ENCODE data around the gene PLIN3. TPM values are rescaled to one million over a fixed set of nuclear protein-coding genes. Genes with fewer than 3 reads are reported as not detected.
A peak's percentile ranks its signal among the peaks of the same experiment; 100 is the strongest.

The PLIN3 gene
- total RNA-seq, 1 donor from 2014 or later = 49.8 TPM

GRCh38 chr19:4911786-4912672, 44.6 kb upstream of the PLIN3 start:
- peak; percentile 99 for DNase-seq (ENCODE audit: low read depth)
- no peaks in the 10 kb centered on the region for H3K27me3 ChIP-seq (ENCODE audit: control insufficient read depth, insufficient read depth, low read length)

GRCh38 chr19:4911314-4911713, 43.8 kb upstream of the PLIN3 start:
- no peak overlapping the region for H3K4me3 ChIP-seq (ENCODE audit: low read depth, low read length)
- no peaks in the 10 kb centered on the region for H3K36me3 ChIP-seq (ENCODE audit: control insufficient read depth, insufficient read depth, low read length)
- H3K27me3 ChIP-seq (ENCODE audit: control insufficient read depth, insufficient read depth, low read length) = no peaks in the 10 kb centered on the region
- DNase-seq (ENCODE audit: low read depth) = no peak
- no peak for TF ChIP-seq CTCF (IDR thresholded peaks at IDR 0.05; ENCODE audit: insufficient read depth, low read length, severe bottlenecking)
- FAIRE-seq = no peak

More at GRCh38 chr19:4911786-4912672, 44.6 kb upstream of the PLIN3 start:
- no peak overlapping the region for H3K4me3 ChIP-seq (ENCODE audit: low read depth, low read length)
- TF ChIP-seq CTCF (IDR thresholded peaks at IDR 0.05; ENCODE audit: insufficient read depth, low read length, severe bottlenecking) = peak; percentile 68
- peak; percentile 99 for FAIRE-seq
- no peaks in the 10 kb centered on the region for H3K36me3 ChIP-seq (ENCODE audit: control insufficient read depth, insufficient read depth, low read length)

- DNase-seq (ENCODE audit: low read depth) (peak; percentile 18), FAIRE-seq (peak; percentile 23)
- H3K27me3 ChIP-seq (ENCODE audit: control insufficient read depth, insufficient read depth, low read length) = no peaks in the 10 kb centered on the region
- H3K36me3 ChIP-seq (ENCODE audit: control insufficient read depth, insufficient read depth, low read length) = no peaks in the 10 kb centered on the region
- TF ChIP-seq CTCF (IDR thresholded peaks at IDR 0.05; ENCODE audit: insufficient read depth, low read length, severe bottlenecking) = no peak
- peak overlapping the region; percentile 63 for H3K4me3 ChIP-seq (ENCODE audit: low read depth, low read length)
Observed at GRCh38 chr19:4910594-4911281, 43.3 kb upstream of the PLIN3 start.

- Histone ChIP-seq H3K36me3 (ENCODE audit: control insufficient read depth, insufficient read depth, low read length) (no peaks in the 10 kb centered on the region), H3K27me3 (ENCODE audit: control insufficient read depth, insufficient read depth, low read length) (no peaks in the 10 kb centered on the region), H3K4me3 (ENCODE audit: low read depth, low read length) (peak overlapping the region; percentile 63)
- peak; percentile 63 for DNase-seq (ENCODE audit: low read depth)
- FAIRE-seq = no peak
- no peak for TF ChIP-seq CTCF (IDR thresholded peaks at IDR 0.05; ENCODE audit: insufficient read depth, low read length, severe bottlenecking)
Observed at GRCh38 chr19:4909897-4910593, 42.6 kb upstream of the PLIN3 start.

- no peaks in the 10 kb centered on the region for H3K27me3 ChIP-seq (ENCODE audit: control insufficient read depth, insufficient read depth, low read length)
- FAIRE-seq = no peak
- no peaks in the 10 kb centered on the region for H3K36me3 ChIP-seq (ENCODE audit: control insufficient read depth, insufficient read depth, low read length)
- no peak for TF ChIP-seq CTCF (IDR thresholded peaks at IDR 0.05; ENCODE audit: insufficient read depth, low read length, severe bottlenecking)
- peak within 1 kb of the TSS; percentile 63 for H3K4me3 ChIP-seq (ENCODE audit: low read depth, low read length)
- no peak for DNase-seq (ENCODE audit: low read depth)
Observed at GRCh38 chr19:4909156-4909896, 41.9 kb upstream of the PLIN3 start, which contains the start of gene UHRF1. UHRF1 (plus strand) TSS chr19:4909501; CDS start chr19:4910886, 1,385 bp downstream.

Data from bronchial epithelial cell (primary cell).